Measurements from ENCODE around the gene DEDD.

The DEDD gene

DNA sequence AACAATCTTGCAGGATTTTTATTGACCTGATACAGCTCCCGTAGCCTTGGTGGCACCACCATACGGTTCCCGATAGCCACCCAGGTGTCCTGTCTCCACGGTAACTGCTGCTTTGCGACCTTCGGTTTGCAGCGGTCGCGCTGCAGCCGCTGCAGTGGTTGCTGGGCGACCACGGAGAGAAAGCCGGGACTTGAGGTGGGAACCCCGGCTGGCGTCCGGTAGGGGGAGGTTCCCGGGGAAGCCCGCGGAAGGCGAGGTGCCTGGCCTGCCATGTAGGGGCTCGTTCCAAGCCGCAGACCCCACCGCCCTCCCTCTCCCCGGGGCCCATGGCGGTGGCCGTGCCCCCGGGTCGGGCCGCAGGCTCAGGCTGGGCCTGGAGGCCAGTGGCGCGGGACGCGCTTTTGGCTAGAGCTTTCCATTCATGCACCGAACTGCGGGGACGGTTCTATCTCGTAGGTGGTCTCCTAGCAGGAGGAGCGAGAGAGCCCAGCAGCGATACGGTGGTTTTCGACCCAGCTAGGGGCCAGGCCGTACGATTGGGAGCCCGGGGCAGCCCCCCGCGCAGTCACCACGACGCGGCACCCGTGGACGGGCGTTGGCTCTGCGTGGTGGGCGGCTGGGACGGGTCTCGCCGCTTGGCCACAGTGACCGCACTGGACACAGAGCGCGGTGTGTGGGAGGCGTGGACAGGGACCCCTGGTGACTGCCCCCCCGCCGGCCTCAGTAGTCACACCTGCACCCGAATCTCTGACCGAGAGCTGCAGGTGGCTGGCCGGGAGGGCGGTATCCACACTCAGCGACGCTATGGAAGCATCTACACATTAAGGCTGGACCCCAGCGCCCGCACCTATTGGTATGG, 34.0 kb downstream of the DEDD start, which contains the start of gene KLHDC9:
TSS of gene KLHDC9 (plus strand) at position 152 of the 859 bp plus-strand sequence. CDS start at position 327, 175 bp downstream.
- DNase-seq (ENCODE audit: extremely low spot score) = peak; percentile 79
- TF ChIP-seq ELF4 (IDR thresholded peaks at IDR 0.05) = no peak
- no peak for TF ChIP-seq FOXK2 (IDR thresholded peaks at IDR 0.05)
- TF ChIP-seq LEF1 (IDR thresholded peaks at IDR 0.05; ENCODE audit: borderline replicate concordance) = no peak
- no peak for TF ChIP-seq TARDBP (IDR thresholded peaks at IDR 0.05)
- TF ChIP-seq, protein P1, sequence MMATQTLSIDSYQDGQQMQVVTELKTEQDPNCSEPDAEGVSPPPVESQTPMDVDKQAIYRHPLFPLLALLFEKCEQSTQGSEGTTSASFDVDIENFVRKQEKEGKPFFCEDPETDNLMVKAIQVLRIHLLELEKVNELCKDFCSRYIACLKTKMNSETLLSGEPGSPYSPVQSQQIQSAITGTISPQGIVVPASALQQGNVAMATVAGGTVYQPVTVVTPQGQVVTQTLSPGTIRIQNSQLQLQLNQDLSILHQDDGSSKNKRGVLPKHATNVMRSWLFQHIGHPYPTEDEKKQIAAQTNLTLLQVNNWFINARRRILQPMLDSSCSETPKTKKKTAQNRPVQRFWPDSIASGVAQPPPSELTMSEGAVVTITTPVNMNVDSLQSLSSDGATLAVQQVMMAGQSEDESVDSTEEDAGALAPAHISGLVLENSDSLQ (IDR thresholded peaks at IDR 0.05) = no peak
- no peak for TF ChIP-seq CTBP1 (IDR thresholded peaks at IDR 0.05; ENCODE audit: borderline replicate concordance)
- POLR2A ChIA-PET = interaction anchor here (0.7 to 2.2 kb wide), 5 partner anchors 19 to 101 kb away, joined by 3 to 8 read pairs (median 3); partner anchors contain the start of genes DEDD, NIT1, PFDN2 and UFC1
- CTCF ChIA-PET = interaction anchor here (0.6 to 2.2 kb wide), 5 partner anchors 11 to 336 kb away, joined by 3 to 9 read pairs (median 3); partner anchors contain the start of genes NIT1 and PFDN2

DNA sequence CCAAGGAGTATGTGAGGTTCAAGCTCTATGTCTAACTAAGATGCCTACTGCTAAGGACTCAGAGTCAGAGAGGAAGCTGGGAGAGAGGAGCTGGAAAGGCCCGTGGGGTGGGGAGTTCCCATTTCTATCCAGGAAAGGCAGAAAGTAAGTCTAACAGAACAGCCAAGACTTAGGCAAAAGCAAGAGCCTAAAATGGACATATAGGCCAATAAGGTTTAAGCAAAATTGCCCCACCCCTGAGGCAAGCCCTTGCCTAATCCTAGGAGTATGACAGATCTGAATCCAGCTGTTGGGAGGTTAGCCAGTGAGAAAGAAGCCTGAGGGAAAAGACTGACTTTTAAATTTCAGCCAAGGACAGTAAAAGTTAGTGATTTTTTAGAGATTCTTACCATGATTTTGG, 35.9 kb downstream of the DEDD start:
- no peak for TF ChIP-seq LEF1 (IDR thresholded peaks at IDR 0.05; ENCODE audit: borderline replicate concordance)
- TF ChIP-seq SUZ12 (IDR thresholded peaks at IDR 0.05) = no peak
- no peak for TF ChIP-seq FOXM1 (IDR thresholded peaks at IDR 0.05; ENCODE audit: borderline replicate concordance)
- no peak for TF ChIP-seq ELF4 (IDR thresholded peaks at IDR 0.05)
- no peak for TF ChIP-seq CTBP1 (IDR thresholded peaks at IDR 0.05; ENCODE audit: borderline replicate concordance)
- no peak for TF ChIP-seq BHLHE40 (IDR thresholded peaks at IDR 0.05; ENCODE audit: borderline replicate concordance)
- no peak for TF ChIP-seq NFRKB (IDR thresholded peaks at IDR 0.05)
- TF ChIP-seq ARNT (IDR thresholded peaks at IDR 0.05) = no peak
- POLR2A ChIA-PET = interaction anchor here (1.2 to 3.0 kb wide), 3 partner anchors 12 to 51 kb away, joined by 3 to 8 read pairs (median 8); partner anchors contain the start of genes DEDD and USF1
- DNase-seq (ENCODE audit: extremely low spot score) = no peak
- CTCF ChIA-PET = interaction anchor here (1.1 to 2.2 kb wide), 3 partner anchors 21 to 99 kb away, joined by 3 to 9 read pairs (median 5); no protein-coding TSS in a partner anchor

DNA sequence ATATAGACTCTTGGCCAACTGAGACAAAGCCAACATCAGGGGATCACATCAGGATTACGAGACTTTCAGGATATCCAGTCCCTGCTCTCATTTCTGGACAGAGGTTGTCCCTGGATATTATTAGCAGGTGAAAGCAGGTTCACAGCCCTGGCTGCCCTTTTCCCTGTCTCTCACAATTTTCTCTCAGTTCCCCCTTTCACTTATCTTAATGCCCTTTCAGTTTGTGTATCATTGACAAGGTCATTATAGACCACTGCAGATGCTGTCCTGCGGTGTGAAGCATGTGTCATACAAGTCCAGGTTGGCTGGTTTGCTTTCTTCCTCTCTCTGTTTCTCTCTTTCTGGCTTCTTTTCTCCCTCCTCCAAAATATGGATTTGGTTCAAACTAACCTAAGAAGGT, 36.5 kb downstream of the DEDD start:
- CTCF ChIA-PET = interaction anchor here (0.7 to 0.9 kb wide), 2 partner anchors 55 to 369 kb away, joined by 3 to 5 read pairs; no protein-coding TSS in a partner anchor
- no peak for DNase-seq (ENCODE audit: extremely low spot score)
- TF ChIP-seq CTBP1 (IDR thresholded peaks at IDR 0.05; ENCODE audit: borderline replicate concordance) = no peak
- no peak for TF ChIP-seq FOXA1 (IDR thresholded peaks at IDR 0.05)
- no peak for TF ChIP-seq FOXM1 (IDR thresholded peaks at IDR 0.05; ENCODE audit: borderline replicate concordance)
- TF ChIP-seq FOXK2 (IDR thresholded peaks at IDR 0.05) = no peak
- TF ChIP-seq TARDBP (IDR thresholded peaks at IDR 0.05) = no peak
- POLR2A ChIA-PET = interaction anchor here (3.0 kb wide), 1 partner anchor 50 kb away, joined by 8 read pairs; the partner anchor contains the start of gene USF1

DNA sequence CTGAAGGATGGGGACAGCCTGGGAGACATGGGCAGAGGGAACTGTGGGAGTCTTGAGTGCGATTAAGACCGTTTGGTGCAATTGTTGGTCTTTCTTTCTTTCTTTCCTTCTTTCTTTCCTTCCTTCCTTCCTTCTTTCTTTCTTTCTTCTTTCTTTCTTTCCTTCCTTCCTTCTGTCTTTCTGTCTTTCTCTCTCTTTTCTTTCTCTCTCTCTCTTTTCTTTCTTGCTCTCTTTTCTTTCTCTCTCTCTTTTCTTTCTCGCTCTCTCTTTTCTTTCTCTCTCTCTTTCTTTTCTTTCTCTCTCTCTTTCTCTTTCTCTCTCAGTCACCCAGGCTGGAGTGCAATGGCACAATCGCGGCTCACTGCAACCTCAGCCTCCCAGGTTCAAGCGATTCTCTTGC, 37.2 kb downstream of the DEDD start:
- no peak for DNase-seq (ENCODE audit: extremely low spot score)
- ChIA-PET CTCF (interaction anchor here (0.7 to 0.9 kb wide), 2 partner anchors 56 to 368 kb away, joined by 3 to 5 read pairs; no protein-coding TSS in a partner anchor), POLR2A (interaction anchor here (3.0 kb wide), 1 partner anchor 49 kb away, joined by 8 read pairs; the partner anchor contains the start of gene USF1)
- TF ChIP-seq FOXK2 (IDR thresholded peaks at IDR 0.05) (no peak), L3MBTL2 (conservative IDR thresholded peaks at IDR 0.05) (no peak), ARNT (IDR thresholded peaks at IDR 0.05) (no peak), CTBP1 (IDR thresholded peaks at IDR 0.05; ENCODE audit: borderline replicate concordance) (no peak), SUZ12 (IDR thresholded peaks at IDR 0.05) (no peak), FOXA1 (IDR thresholded peaks at IDR 0.05) (no peak)

DNA sequence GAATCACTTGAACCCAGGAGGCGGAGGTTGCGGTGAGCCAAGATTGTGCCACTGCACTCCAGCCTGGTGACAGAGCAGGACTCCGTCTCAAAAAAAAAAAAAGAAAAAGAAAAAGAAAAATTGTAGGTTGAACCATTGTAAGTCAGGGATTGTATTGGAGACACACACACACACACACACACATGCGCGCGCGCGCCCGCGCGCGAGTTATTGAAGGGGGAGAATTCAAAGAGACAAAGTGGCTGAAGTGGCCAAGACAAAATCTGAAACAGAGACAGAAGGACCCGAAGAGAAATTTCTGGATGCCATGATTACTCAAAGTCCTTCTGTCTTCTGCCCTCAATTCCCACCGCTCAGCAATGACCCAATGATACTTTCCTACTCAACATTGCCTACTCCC, 38.0 kb downstream of the DEDD start:
- CTCF ChIA-PET = no interaction called here
- no peak for DNase-seq (ENCODE audit: extremely low spot score)
- TF ChIP-seq, protein P1 (IDR thresholded peaks at IDR 0.05) = no peak
- TF ChIP-seq FOXM1 (IDR thresholded peaks at IDR 0.05; ENCODE audit: borderline replicate concordance) = no peak
- TF ChIP-seq L3MBTL2 (conservative IDR thresholded peaks at IDR 0.05) = no peak
- TF ChIP-seq ZNF384 (IDR thresholded peaks at IDR 0.05) = no peak
- TF ChIP-seq FOXK2 (IDR thresholded peaks at IDR 0.05) = no peak
- no peak for TF ChIP-seq ELF4 (IDR thresholded peaks at IDR 0.05)
- no peak for TF ChIP-seq LEF1 (IDR thresholded peaks at IDR 0.05; ENCODE audit: borderline replicate concordance)
- TF ChIP-seq FOXA1 (IDR thresholded peaks at IDR 0.05) = no peak
- TF ChIP-seq CTBP1 (IDR thresholded peaks at IDR 0.05; ENCODE audit: borderline replicate concordance) = no peak
- TF ChIP-seq HDGF (IDR thresholded peaks at IDR 0.05; ENCODE audit: borderline replicate concordance) = no peak
- TF ChIP-seq TARDBP (IDR thresholded peaks at IDR 0.05) = no peak
- TF ChIP-seq BHLHE40 (IDR thresholded peaks at IDR 0.05; ENCODE audit: borderline replicate concordance) = no peak
- no peak for TF ChIP-seq SUZ12 (IDR thresholded peaks at IDR 0.05)
- no peak for TF ChIP-seq ARNT (IDR thresholded peaks at IDR 0.05)
- TF ChIP-seq NFRKB (IDR thresholded peaks at IDR 0.05) = no peak
- TF ChIP-seq SP1 (IDR thresholded peaks at IDR 0.05) = no peak
- POLR2A ChIA-PET = no interaction called here

DNA sequence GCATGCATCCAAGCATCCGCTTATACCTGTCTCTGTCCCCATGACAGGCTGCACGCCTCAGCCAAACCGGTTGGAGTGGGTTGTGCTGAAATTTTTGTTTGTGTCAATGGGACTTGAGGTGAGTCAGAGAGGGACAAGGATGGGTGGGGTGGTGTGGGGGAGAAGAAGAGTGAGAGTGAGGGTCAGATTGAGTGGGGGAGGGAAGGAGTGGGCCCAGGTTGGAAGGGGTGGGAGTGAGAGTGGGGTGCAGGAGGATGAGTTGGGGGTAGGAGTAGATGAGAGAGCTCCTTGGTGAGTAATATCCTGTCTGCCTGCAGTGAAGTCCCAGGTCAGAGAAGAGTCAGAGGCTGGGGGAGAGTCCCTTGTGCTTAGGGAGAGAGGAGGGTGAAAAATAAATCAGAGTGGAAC, 39.8 kb downstream of the DEDD start:
- POLR2A ChIA-PET = interaction anchor here (1.1 kb wide), 1 partner anchor 46 kb away, joined by 4 read pairs; the partner anchor contains the start of gene USF1
- no peak for DNase-seq (ENCODE audit: extremely low spot score)
- TF ChIP-seq FOXK2 (IDR thresholded peaks at IDR 0.05) = no peak
- TF ChIP-seq FOXA1 (IDR thresholded peaks at IDR 0.05) = no peak
- TF ChIP-seq SP1 (IDR thresholded peaks at IDR 0.05) = no peak
- TF ChIP-seq FOXM1 (IDR thresholded peaks at IDR 0.05; ENCODE audit: borderline replicate concordance) = no peak
- TF ChIP-seq BHLHE40 (IDR thresholded peaks at IDR 0.05; ENCODE audit: borderline replicate concordance) = no peak
- TF ChIP-seq L3MBTL2 (conservative IDR thresholded peaks at IDR 0.05) = no peak
- no peak for TF ChIP-seq HDGF (IDR thresholded peaks at IDR 0.05; ENCODE audit: borderline replicate concordance)
- TF ChIP-seq LEF1 (IDR thresholded peaks at IDR 0.05; ENCODE audit: borderline replicate concordance) = no peak
- TF ChIP-seq ELF4 (IDR thresholded peaks at IDR 0.05) = no peak
- no peak for TF ChIP-seq NFRKB (IDR thresholded peaks at IDR 0.05)
- no peak for TF ChIP-seq ARNT (IDR thresholded peaks at IDR 0.05)
- no peak for TF ChIP-seq TARDBP (IDR thresholded peaks at IDR 0.05)
- no peak for TF ChIP-seq CTBP1 (IDR thresholded peaks at IDR 0.05; ENCODE audit: borderline replicate concordance)
- TF ChIP-seq ZNF384 (IDR thresholded peaks at IDR 0.05) = no peak
- TF ChIP-seq, protein P1 (IDR thresholded peaks at IDR 0.05) = no peak
- CTCF ChIA-PET = no interaction called here
